IPS-20b (cell line): Measurements from ENCODE around the gene MACROD2.
A peak's percentile ranks its signal among the peaks of the same experiment; 100 is the strongest.

ENCODE experiments used
- H3K27ac ChIP-seq: one replicate; pipeline ENCODE4 v1.5.1; 2013; ENCODE audit warnings: low read length
- H3K27me3 ChIP-seq: 2 replicates; pipeline ENCODE4 v1.6.1; 2013; ENCODE audit warnings: mild to moderate bottlenecking, low read length, inconsistent platforms; ENCODE audit not compliant: insufficient read depth
- H3K36me3 ChIP-seq: 2 replicates; pipeline ENCODE4 v1.6.1; 2013; ENCODE audit warnings: low read depth, mild to moderate bottlenecking, inconsistent platforms, low read length, moderate library complexity; ENCODE audit not compliant: insufficient read depth
- H3K4me1 ChIP-seq: 2 replicates; pipeline ENCODE4 v1.6.1; 2013; ENCODE audit warnings: mild to moderate bottlenecking, control low read depth, inconsistent platforms, low read length, moderate library complexity; ENCODE audit not compliant: insufficient read depth
- H3K4me3 ChIP-seq: 2 replicates; pipeline ENCODE4 v1.5.1; 2013; ENCODE audit warnings: mild to moderate bottlenecking, low read length, inconsistent platforms
- H3K9ac ChIP-seq: 2 replicates; pipeline ENCODE4 v1.6.1; 2013; ENCODE audit warnings: low read depth, mild to moderate bottlenecking, inconsistent platforms, low read length, moderate library complexity
- H3K9me3 ChIP-seq: 2 replicates; pipeline ENCODE4 v1.6.1; 2013; ENCODE audit warnings: mild to moderate bottlenecking, low read depth, low read length, inconsistent platforms; ENCODE audit not compliant: insufficient read depth

MACROD2 gene

DNA sequence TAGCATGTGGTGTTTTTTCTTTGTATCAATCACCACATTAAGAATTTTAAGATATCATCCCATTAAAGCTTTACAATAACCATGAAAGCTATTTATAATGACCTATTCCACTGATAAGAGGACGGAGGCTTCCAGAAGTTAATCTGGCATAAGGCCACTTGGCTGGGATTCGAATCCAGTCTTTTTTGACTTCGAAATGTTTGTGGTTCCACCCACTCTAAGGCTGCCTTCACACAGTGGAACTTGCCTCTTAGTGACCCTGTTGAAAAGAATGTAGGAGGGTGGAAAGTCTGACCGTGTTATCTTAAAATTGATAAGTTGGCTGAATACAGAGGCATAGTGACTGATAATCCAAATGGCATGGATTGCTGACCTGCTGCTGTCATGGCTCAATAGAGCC is 1618.2 kb downstream of the MACROD2 start:
- H3K4me3 ChIP-seq: no peak overlapping the region
- no peaks in the 10 kb centered on the region for H3K36me3 ChIP-seq
- no peaks in the 10 kb centered on the region for H3K27me3 ChIP-seq
- H3K4me1 ChIP-seq: 0 out of 2 replicates have a peak, but pooled peaks cover 3% of the 10 kb centered on the region
- H3K27ac ChIP-seq: no peak overlapping the region
- H3K9me3 ChIP-seq: no peaks in the 10 kb centered on the region
- no peak overlapping the region for H3K9ac ChIP-seq

DNA sequence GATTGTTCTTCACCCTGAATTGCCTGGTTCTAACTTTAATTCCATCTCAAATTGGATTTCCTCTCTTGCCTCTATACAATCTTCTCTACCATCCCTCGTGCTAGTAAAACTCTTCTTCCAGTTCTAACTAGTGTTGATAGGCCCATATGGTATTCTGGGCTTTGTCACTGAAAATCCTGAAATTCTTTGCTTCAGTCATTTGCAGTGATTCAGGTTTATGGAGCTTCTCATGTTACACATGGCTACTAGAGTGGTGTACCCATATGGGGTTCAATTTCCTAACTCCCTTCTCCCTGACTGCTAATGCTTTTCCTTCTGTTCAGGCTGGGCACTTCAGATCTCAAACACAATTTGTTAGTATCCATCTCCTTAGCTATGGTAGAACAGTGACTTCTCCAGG is 1621.3 kb downstream of the MACROD2 start:
- 0 out of 2 replicates have a peak, but pooled peaks cover 3% of the 10 kb centered on the region for H3K4me1 ChIP-seq
- H3K27me3 ChIP-seq: no peaks in the 10 kb centered on the region
- H3K4me3 ChIP-seq: no peak overlapping the region
- no peak overlapping the region for H3K9ac ChIP-seq
- no peaks in the 10 kb centered on the region for H3K36me3 ChIP-seq
- H3K27ac ChIP-seq: no peak overlapping the region
- H3K9me3 ChIP-seq: no peaks in the 10 kb centered on the region

DNA sequence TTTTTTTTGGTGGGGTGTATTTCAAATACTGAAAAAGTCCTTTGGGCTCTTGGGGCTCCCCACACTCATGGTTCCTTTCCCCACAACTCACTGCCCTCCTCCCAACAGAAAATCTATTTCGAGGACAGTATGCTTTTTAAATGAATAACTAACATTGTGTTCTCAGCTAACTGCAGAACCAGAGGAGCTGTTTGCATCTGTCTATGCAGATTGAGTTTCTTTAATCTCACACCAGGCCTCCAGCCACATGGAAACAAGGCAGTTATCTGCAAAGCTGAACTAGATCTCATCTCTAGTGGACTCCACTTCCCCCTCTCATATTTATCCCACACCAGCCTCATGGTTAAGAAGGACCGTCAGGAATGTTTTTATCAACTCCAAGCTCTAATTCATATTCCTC is 1622.8 kb downstream of the MACROD2 start:
- no peak overlapping the region for H3K9ac ChIP-seq
- no peaks in the 10 kb centered on the region for H3K9me3 ChIP-seq
- no peaks in the 10 kb centered on the region for H3K27me3 ChIP-seq
- 0 out of 2 replicates have a peak, but pooled peaks cover 3% of the 10 kb centered on the region for H3K4me1 ChIP-seq
- no peak overlapping the region for H3K4me3 ChIP-seq
- no peaks in the 10 kb centered on the region for H3K36me3 ChIP-seq
- no peak overlapping the region for H3K27ac ChIP-seq

DNA sequence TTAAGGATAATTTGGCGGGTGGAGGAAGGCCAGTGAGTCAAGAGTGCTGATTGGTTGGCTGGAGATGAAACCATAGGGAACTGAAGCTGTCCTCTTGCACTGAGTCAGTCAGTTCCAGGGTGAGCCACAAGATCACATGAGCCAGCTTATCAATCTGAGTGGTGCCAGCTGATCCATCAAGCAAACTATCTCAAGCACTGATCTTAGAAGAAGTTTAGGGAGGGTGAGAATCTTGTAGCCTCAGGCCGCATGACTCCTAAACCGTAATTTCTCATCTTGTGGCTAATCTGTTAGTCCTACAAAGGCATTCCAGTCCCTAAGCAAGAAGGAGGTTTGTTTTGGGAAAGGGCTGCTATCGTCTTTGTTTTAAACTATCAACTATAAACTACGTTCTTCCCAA is 1623.6 kb downstream of the MACROD2 start:
- Histone ChIP-seq H3K9ac (no peak overlapping the region), H3K4me3 (no peak overlapping the region), H3K27ac (no peak overlapping the region), H3K27me3 (no peaks in the 10 kb centered on the region), H3K9me3 (no peaks in the 10 kb centered on the region), H3K36me3 (no peaks in the 10 kb centered on the region), H3K4me1 (0 out of 2 replicates have a peak, but pooled peaks cover 3% of the 10 kb centered on the region)

DNA sequence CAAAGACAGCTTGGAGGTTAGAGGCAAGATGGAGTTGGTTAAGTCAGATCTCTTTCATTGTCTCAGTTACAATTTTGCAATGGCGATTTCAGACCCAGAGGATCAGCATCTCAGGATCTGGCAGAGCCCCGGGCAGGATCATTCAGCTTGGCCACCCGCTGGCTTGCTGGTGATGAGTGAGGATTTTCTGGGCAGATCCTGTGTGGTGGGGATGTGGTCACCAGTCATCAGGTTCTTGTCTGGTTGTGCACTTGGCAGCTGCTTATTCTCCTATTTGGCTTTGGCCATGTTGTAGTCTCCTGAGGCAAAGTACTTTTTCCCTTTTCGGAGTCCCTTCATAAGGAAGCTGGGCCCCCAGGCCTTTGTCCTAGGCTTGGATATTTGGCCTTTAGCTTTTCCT is 1624.0 kb downstream of the MACROD2 start:
- Histone ChIP-seq H3K9ac (no peak overlapping the region), H3K36me3 (no peaks in the 10 kb centered on the region), H3K4me3 (no peak overlapping the region), H3K9me3 (no peaks in the 10 kb centered on the region), H3K27ac (no peak overlapping the region), H3K27me3 (no peaks in the 10 kb centered on the region), H3K4me1 (0 out of 2 replicates have a peak, but pooled peaks cover 3% of the 10 kb centered on the region)

DNA sequence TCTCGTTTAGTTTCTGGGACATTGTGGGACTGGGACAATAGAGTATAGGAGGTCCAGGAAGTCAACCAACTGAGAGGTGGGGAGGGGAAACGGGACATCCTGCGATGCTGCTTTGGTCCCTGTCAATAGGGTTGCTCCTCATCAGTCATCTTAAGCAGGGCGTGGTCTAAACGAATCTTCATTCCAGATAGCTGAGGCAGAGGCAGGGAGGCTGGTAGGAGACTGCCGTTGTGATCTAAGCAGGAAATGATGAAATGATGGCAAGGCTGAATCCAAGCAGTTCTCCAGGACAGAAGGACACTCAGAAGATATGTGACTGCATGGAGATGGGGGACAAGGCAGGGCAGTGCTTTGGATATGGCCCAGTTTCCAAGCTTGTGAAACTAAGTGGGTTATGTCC is 1624.5 kb downstream of the MACROD2 start:
- H3K9ac ChIP-seq: no peak overlapping the region
- no peaks in the 10 kb centered on the region for H3K9me3 ChIP-seq
- no peak overlapping the region for H3K27ac ChIP-seq
- H3K4me3 ChIP-seq: no peak overlapping the region
- H3K36me3 ChIP-seq: no peaks in the 10 kb centered on the region
- 0 out of 2 replicates have a peak, but pooled peaks cover 3% of the 10 kb centered on the region for H3K4me1 ChIP-seq
- no peaks in the 10 kb centered on the region for H3K27me3 ChIP-seq

DNA sequence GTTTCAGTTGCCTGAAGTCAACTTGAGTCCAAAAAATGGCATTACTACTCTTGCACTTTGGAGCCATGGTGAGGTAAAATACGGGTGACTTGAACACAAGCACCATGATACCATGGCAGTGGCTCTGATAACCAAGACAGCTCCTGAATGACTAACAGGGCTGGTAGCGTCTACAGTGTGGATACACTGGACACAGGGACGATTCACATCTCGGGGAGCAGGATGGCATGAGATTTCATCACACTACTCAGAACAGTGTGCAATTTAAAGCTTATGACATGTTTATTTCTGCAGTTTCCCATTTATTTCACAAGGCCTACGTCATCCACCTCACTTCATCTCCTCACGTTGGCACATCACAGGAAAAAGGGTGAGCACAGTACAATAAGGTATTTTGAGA is 1627.1 kb downstream of the MACROD2 start:
- Histone ChIP-seq H3K4me1 (peaks cover 4% of the 10 kb centered on the region; the same call in 1 of the 2 replicates), H3K9me3 (no peaks in the 10 kb centered on the region), H3K36me3 (no peaks in the 10 kb centered on the region), H3K27me3 (no peaks in the 10 kb centered on the region), H3K9ac (no peak overlapping the region), H3K27ac (no peak overlapping the region), H3K4me3 (no peak overlapping the region)

DNA sequence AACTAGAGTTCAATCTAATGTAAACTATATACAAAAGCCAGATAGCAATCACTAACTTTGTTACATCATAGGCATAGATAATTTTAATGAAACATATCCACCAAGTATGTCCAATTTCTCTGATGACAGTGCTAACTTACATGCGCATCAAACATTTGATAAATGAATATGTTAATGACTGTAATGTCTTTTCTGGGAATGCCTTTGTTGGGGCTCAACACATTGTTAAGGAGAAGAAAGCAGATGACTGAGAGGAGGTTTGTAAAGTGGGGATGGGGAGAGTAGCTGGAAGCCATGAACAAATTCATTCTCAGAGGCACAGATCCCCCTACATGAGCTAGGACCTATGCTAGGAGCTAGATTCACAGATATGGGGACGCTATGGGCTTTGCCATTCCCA is 1627.9 kb downstream of the MACROD2 start:
- peaks cover 8% of the 10 kb centered on the region; the same call in 1 of the 2 replicates for H3K4me1 ChIP-seq
- no peaks in the 10 kb centered on the region for H3K27me3 ChIP-seq
- no peaks in the 10 kb centered on the region for H3K36me3 ChIP-seq
- no peaks in the 10 kb centered on the region for H3K9me3 ChIP-seq
- no peak overlapping the region for H3K27ac ChIP-seq
- H3K9ac ChIP-seq: no peak overlapping the region
- H3K4me3 ChIP-seq: no peak overlapping the region

DNA sequence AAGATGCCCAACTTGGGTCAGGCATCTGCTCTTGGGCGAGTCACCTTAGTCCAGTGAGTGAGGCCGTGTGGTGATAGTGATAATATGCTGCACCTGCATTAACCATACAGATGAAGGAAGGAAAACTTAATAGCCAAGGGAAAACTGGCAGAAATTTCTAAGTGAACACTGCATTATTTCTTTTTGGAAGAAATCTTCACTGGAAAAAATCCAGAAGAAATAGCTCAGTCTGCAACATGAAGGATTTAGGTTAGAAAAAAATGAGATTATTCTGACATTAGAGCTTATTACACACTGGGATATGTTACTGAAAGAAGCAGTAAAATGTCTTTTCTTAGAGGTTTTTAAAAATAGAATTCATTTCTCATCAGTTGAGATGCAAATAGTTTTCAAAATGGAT is 1630.7 kb downstream of the MACROD2 start:
- no peaks in the 10 kb centered on the region for H3K36me3 ChIP-seq
- H3K4me3 ChIP-seq: no peak overlapping the region
- no peaks in the 10 kb centered on the region for H3K27me3 ChIP-seq
- no peak overlapping the region for H3K9ac ChIP-seq
- H3K27ac ChIP-seq: no peak overlapping the region
- H3K9me3 ChIP-seq: no peaks in the 10 kb centered on the region
- H3K4me1 ChIP-seq: peaks cover 11% of the 10 kb centered on the region; the same call in 1 of the 2 replicates

DNA sequence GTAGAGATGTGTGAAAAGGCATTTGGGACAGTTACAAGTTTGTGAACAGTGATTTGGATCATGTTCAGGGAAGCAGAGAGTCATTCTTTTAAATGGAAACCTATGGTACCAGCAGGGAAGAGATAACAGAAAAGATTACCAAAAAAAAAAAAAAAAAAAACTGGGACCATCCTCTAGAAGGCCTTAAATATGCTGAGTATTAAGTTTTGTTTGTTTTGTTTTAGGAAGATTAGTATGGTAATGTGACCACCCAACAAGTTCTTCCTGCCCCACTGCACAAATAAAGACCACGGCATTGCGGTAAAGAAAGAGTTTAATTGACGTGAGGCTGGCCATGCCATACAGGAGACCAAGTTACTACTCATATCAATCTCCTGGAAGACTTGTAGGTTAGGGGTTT is 1631.8 kb downstream of the MACROD2 start:
- Histone ChIP-seq H3K4me1 (peaks cover 11% of the 10 kb centered on the region; the same call in 1 of the 2 replicates), H3K27me3 (no peaks in the 10 kb centered on the region), H3K9ac (no peak overlapping the region), H3K4me3 (peak overlapping the region; percentile 34; the same call in 1 of the 2 replicates), H3K9me3 (no peaks in the 10 kb centered on the region), H3K27ac (no peak overlapping the region), H3K36me3 (no peaks in the 10 kb centered on the region)

DNA sequence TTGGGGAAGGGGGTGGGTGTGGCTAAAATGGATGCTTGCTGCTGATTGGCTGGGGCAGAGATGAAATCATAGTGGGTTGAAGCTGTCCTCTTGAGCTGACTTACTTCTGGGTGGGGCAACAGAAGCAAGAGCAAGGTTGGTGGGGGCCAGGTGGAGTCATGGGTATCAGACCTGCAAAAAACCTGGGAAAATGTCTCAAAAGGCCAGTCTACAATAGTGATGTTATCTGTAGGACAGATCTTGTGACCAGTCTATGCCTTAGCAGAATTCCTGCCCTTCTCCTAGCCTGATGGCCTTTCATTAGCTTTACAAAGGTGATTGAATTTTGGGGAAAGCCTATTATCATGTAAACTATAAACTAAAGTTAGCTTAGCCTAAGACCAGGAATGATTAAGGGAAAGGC is 1632.2 kb downstream of the MACROD2 start:
- H3K4me1 ChIP-seq: peaks cover 11% of the 10 kb centered on the region; the same call in 1 of the 2 replicates
- H3K4me3 ChIP-seq: peak overlapping the region; percentile 34; the same call in 1 of the 2 replicates
- no peaks in the 10 kb centered on the region for H3K36me3 ChIP-seq
- H3K9me3 ChIP-seq: no peaks in the 10 kb centered on the region
- H3K27me3 ChIP-seq: no peaks in the 10 kb centered on the region
- H3K9ac ChIP-seq: no peak overlapping the region
- no peak overlapping the region for H3K27ac ChIP-seq

DNA sequence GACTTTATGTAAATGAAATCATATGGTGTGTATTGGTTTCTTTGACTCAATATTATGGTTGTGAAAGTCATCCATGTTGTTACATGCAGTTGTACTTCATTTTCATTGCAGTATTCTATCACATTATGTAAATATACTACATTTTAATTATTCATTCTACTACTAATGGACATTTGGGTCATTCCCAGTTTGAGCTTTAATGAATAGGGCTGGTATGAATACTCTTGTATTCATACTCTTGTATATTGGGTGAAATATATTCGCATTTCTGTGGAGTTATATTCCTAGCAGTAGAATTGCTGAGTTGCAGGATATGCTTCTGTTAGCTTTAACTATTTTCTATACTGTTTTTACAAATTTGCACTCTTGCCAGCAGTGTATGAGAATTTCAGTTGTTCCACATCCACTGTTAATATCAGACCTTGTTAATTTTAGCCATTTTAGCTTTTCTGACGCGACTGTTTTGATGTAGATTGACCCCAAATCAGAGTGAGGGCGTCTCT is 1633.6 kb downstream of the MACROD2 start:
- H3K36me3 ChIP-seq: no peaks in the 10 kb centered on the region
- H3K4me3 ChIP-seq: no peak overlapping the region
- no peaks in the 10 kb centered on the region for H3K9me3 ChIP-seq

More for the DNA sequence above, 1633.6 kb downstream of the MACROD2 start:
- H3K4me1 ChIP-seq: peaks cover 11% of the 10 kb centered on the region; the same call in 1 of the 2 replicates
- H3K27me3 ChIP-seq: no peaks in the 10 kb centered on the region
- H3K27ac ChIP-seq: no peak overlapping the region
- H3K9ac ChIP-seq: no peak overlapping the region
